Epithelial cell of prostate (primary cell): ENCODE data around the gene C10orf88.

ENCODE experiments used
- DNase-seq: peaks from one replicate; pipeline ENCODE4 v3.0.0-alpha.2; 2011; ENCODE audit warnings: low read depth, low spot score
- H3K27ac ChIP-seq: fragments of 450-650 bp; 2 replicates; pipeline ENCODE4 v1.5.1; 2017; ENCODE audit warnings: mild to moderate bottlenecking

C10orf88 gene, protein sequence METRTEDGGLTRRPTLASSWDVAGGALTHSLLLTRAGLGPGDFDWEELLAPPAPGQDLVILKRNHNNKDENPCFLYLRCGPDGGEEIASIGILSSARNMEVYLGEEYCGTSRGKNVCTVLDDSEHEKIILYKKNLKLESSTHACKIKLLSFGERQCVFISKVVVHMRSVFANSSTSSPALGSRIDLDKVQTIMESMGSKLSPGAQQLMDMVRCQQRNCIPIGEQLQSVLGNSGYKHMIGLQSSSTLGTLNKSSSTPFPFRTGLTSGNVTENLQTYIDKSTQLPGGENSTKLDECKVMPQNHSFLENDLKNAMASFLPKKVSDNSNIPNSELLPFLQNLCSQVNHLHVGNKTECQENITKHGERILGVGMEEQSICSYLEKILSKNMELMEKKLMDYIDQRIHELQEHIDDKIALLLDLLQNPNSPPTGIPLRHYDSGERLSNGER

DNA sequence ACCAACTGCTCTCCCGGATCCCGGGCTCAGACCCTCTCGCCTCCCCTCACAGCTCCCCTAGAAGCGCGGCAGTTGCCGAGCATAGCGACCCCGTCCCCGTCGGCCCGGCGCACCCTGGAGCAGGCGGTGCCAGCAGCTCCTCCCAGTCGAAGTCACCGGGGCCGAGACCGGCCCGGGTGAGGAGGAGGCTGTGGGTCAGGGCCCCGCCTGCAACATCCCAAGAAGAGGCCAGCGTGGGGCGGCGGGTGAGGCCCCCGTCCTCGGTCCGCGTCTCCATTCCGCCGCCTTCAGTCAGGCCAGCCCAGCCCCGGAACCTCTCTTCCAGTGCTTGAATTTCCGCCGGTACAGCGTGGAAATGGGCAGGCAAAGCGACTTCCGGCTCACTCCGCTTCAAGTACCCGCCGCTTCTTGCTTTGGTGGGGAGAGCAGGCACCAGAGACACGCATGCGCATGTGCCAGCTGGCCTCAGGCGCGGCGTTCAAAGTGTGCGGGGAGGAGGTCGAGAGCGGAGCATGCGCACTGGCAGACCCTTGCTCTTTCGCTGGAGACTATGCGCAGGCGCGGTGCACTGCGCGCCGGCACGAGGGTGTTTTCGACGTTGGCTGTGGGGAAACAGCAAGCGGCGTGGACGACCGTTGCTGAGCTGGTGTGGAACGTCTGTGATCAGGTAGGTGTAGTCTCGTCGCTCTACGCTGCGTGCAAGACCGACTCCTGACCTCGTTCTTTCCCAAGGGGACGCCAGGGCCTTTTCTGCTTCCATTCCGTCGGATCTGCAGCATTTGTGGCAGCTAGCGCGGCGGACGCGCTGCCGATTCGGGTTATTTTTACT lies at the start of gene C10orf88:
C10orf88 (minus strand) TSS at position 326 of the 829 bp plus-strand sequence; CDS start at position 277, 49 bp downstream.
- H3K27ac ChIP-seq: peak within 1 kb of the TSS; percentile 62
- peak; percentile 94 for DNase-seq

- H3K27ac ChIP-seq: no peak overlapping the region
- DNase-seq: no peak
Observed at GRCh38 chr10:123001370-123001769, 47.3 kb upstream of the C10orf88 start.

- no peak for DNase-seq
- no peak overlapping the region for H3K27ac ChIP-seq
Observed at GRCh38 chr10:123000155-123000554, 46.1 kb upstream of the C10orf88 start.

DNA sequence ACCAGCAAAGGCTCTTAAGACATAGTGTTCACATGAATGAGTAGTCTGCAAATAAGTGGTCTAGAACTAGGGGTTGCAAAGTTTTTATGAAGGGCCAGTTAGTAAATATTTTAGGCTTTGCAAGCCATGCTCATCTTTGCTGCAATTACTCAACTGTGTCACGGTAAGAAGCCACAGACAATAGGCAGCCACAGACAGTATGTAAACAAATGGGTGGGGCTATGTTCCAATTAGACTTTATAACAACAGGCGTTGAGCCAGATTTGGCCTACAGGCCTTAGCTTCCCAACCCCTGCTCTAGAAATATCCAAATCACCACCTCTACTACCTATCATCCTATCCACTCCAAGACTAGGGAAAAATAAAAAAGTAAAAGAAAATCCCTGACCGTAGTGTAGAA lies 45.3 kb upstream of the C10orf88 start:
- no peak overlapping the region for H3K27ac ChIP-seq
- no peak for DNase-seq

- DNase-seq: no peak
Observed at GRCh38 chr10:122998934-122999333, 44.9 kb upstream of the C10orf88 start.

GRCh38 chr10:122998360-122998917 lies 44.4 kb upstream of the C10orf88 start:
- no peak overlapping the region for H3K27ac ChIP-seq
- DNase-seq: no peak

More at GRCh38 chr10:122998934-122999333, 44.9 kb upstream of the C10orf88 start:
- no peak overlapping the region for H3K27ac ChIP-seq

DNA sequence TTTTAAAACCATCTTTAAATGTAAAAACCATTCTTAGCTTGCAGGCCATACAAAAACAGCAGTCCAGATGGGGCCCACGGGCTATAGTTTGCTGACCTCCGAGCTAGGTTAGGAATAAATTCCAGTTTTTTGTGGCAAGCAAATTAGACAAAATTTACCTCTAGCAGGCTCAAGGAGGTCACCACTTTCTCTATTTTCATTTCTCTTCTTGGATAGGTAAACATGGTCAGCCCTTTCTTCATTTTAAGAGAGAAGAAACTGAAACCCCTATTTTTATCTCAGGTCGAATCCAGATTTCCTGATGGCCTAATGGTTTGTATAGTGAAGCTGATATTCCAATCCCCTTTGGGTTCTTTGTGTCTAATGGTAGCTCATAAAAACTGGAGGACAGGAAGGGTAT lies 43.8 kb upstream of the C10orf88 start:
- DNase-seq: no peak
- no peak overlapping the region for H3K27ac ChIP-seq

DNA sequence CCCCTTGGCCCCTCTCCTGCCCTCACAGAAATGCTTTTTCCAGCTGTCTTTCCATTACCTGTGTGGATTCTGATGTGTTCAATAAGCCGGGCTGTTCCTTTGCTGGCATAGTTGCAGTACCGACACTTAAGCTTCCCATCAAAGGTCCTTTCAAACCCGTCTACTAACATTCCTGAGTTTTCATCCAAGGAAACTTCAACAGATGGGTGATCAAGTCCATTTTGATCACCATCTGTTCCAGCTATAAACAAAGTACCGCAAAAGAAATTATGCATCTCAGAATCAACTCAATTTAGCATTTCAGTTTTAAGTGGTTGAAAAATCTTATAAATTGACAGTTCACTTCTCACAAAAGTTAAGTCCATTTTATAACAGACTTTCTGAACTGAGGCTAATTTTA lies 41.9 kb upstream of the C10orf88 start:
- no peak overlapping the region for H3K27ac ChIP-seq
- no peak for DNase-seq

DNA sequence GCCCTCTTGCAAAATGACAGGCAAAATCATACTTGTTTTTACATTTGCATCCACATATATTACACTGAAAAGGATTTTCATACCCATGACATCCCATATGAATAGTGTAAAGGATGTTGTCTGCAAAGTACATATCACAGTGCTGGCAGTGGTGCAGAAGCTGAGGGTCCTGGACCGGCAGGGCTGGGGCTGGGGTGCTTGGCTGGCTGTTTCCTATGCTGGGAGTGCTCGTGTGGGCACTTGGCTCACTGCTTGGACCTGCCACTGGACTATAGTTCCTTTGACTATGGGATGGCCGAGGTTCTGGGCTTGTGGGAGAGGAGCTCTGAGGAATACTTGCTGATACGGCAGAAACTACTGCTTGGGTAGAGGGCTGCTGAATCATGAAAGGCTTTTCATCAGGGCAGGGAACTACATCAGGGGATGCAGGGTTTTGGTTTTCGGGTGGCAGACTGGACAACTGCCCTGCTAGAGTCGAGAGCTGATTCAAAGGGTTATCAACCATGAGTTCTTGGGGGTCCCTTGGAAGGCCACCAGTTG lies 39.8 kb upstream of the C10orf88 start:
- no peak for DNase-seq
- no peak overlapping the region for H3K27ac ChIP-seq

- no peak for DNase-seq
- no peak overlapping the region for H3K27ac ChIP-seq
Observed at GRCh38 chr10:122992031-122992585, 38.1 kb upstream of the C10orf88 start.

DNA sequence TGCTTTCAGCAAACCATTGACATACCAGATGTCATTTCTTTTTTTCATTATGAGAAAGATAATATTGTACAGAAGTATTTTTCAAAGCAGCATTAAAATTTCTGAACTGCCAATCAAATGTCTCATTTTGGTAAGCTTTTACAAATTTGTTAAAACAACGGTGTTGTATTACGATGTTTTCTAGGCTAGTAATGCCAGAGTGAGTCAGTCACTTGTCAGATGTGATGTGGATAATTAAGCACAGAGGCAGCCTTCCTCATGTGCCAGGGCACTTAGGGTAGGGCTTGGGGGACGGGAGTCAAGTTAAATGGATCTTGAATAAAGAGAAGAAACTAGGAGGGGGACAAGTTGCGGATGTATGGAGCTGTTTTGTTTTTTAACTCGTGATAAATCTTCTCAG lies 36.3 kb upstream of the C10orf88 start:
- no peak for DNase-seq
- no peak overlapping the region for H3K27ac ChIP-seq

GRCh38 chr10:122988501-122988900 lies 34.5 kb upstream of the C10orf88 start:
- no peak for DNase-seq
- H3K27ac ChIP-seq: no peak overlapping the region

GRCh38 chr10:122986335-122986734 lies 32.3 kb upstream of the C10orf88 start:
- H3K27ac ChIP-seq: no peak overlapping the region
- DNase-seq: no peak

DNA sequence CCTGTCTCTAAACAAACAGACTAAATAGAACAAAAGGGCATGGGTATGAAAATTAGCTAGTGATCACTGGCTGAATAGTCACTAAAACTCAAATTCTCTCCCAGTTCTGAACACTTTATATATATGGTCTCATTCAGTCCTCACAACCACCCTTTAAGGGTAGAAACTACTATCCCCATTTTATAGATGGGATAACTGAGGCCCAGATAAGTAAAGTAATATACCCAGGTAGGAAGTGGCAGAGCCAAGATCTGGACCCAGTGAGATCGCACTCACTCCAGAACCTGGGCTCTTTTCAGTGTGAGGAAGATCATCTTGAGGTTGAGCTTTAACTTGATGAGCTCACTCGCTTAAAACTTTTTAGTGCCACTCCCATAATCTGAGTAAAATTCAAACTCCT lies 30.7 kb upstream of the C10orf88 start:
- no peak overlapping the region for H3K27ac ChIP-seq
- DNase-seq: no peak

GRCh38 chr10:122983898-122984297 lies 29.9 kb upstream of the C10orf88 start:
- no peak for DNase-seq
- no peak overlapping the region for H3K27ac ChIP-seq

GRCh38 chr10:122981066-122981464 lies 27.0 kb upstream of the C10orf88 start:
- H3K27ac ChIP-seq: no peak overlapping the region
- DNase-seq: no peak

DNA sequence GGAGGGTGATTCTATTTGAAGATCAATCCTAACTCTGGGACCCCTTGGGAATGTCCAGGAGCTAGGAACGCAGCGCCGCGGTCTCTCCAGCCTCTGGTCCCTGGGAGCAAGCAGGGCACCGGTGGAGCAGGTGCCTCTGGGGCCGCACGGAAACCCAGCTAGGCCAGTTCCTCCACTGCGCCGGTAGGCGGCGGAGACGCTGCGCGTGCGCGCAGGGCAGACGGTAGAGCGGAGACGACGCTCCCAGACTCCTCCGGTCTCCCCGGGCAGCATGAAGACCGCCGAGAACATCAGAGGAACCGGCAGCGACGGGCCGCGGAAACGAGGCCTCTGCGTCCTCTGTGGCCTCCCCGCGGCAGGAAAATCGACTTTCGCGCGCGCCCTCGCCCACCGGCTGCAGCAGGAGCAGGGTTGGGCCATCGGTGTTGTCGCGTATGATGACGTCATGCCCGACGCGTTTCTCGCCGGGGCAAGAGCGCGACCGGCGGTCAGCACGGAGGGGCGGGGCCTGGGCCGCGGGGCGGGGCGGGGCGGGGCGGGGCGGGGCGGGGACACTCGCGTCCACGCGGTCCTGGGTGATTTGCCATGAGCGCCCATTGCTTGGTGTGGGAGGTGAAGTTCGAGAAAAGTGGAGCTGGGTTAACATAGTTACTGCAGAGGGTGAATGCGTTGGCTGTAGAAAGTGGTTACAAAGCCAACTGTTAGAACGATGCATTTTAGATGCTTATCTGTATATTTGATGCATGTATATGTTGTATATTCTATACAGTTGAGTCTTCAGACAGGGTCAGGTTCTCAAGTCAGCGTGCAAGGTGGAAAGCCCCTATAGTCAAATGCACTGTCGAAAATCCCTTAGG lies 26.4 kb upstream of the C10orf88 start, which contains the start of gene PSTK:
PSTK (plus strand) TSS at position 193 of the 857 bp plus-strand sequence; CDS start at position 272, 79 bp downstream.
- peak; percentile 50 for DNase-seq

DNA sequence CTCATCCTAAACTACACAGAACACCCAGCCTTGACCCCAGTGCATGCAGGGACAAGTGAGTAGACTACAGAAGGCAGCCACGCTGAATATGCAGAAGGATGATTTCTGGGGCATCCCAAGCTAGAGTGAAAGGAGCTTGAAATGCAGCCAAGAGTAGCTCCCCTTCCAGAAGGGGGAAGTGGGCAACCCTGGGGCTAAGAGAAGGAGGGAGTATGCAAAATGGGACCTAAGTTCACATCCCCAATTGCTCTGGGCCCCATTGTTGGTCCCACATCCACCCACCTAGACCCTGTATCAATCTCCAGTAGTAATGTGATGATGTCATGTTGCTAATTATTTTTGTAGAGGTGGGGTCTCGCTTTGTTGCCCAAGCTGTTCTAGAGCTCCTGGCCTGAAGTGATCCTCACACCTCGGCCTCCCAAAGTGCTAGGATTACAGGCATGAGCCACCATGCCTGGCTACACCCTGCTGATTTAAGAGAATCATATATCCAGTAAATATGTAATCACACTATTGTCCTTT lies 20.6 kb upstream of the C10orf88 start:
- DNase-seq: no peak
- H3K27ac ChIP-seq: no peak overlapping the region

More for the DNA sequence above, 26.4 kb upstream of the C10orf88 start, which contains the start of gene PSTK:
- peak within 1 kb of the TSS; percentile 82 for H3K27ac ChIP-seq

GRCh38 chr10:122974023-122974422 lies 20.0 kb upstream of the C10orf88 start:
- no peak for DNase-seq
- H3K27ac ChIP-seq: no peak overlapping the region
